Measurements from ENCODE around the gene PKNOX2. TPM values are rescaled to one million over a fixed set of nuclear protein-coding genes. Genes with fewer than 3 reads are reported as not detected.

The PKNOX2 gene
- total RNA-seq, 1 donor from 2014 or later = not detected

- no peak for DNase-seq (ENCODE audit: low read depth)
These were observed 314.6 kb downstream of the PKNOX2 start for GRCh38 chr11:125479137-125479536.

- DNase-seq (ENCODE audit: low read depth) = no peak
These were observed 317.0 kb downstream of the PKNOX2 start for GRCh38 chr11:125481531-125481930.

Other genes with a start within 250 kb of the PKNOX2 start
- not detected in 2 replicates for gene HEPN1, start 245.5 kb upstream of the PKNOX2 start, total RNA-seq
- 0.25 TPM in 1 of 2 replicates, not detected in the other for gene HEPACAM, start 228.7 kb upstream of the PKNOX2 start, total RNA-seq
- 0.17 and 0.50 TPM in 2 replicates for gene CCDC15, start 210.5 kb upstream of the PKNOX2 start, total RNA-seq
- 0.45 and 2.6 TPM in 2 replicates for gene SLC37A2, start 101.4 kb upstream of the PKNOX2 start, total RNA-seq
- 16.1 and 27.0 TPM in 2 replicates for gene TMEM218, start 53.1 kb upstream of the PKNOX2 start, total RNA-seq